ENCODE results near the gene MKKS.

Gene MKKS

DNA sequence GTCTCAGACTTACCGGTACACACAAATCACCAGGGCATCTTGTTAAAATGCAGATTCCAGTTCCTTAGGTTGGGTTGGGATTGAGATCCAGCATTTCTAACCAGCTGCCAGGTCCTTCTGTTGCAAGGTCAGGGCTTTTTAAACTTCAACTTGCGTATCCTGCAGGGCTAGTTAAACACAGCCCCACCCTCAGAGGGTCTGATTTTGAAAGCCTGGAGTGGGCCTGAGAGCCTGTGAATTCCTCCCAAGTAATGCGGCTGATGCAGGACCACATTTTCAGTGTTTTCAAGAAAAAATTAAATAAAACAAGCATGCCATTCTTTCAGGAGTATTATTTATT lies 65.3 kb downstream of the MKKS start:
- no peak for DNase-seq (ENCODE audit: low read depth)

- DNase-seq (ENCODE audit: low read depth) = no peak
These were observed 65.9 kb downstream of the MKKS start for GRCh38 chr20:10367943-10368701.

DNA sequence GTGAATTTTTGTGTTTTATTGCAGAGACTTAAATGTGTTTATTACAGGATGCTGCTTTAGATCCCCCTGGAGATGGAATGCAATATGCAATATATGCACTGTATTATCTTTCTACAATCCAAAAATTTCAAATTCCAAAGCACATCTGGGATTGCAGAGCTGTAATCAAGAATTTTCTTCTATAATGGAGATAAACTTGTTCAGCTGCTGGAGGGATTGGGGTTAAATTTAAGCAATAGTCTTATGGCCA lies 66.4 kb downstream of the MKKS start:
- DNase-seq (ENCODE audit: low read depth) = no peak

GRCh38 chr20:10366898-10367692 lies 66.9 kb downstream of the MKKS start:
- DNase-seq (ENCODE audit: low read depth) = no peak

DNA sequence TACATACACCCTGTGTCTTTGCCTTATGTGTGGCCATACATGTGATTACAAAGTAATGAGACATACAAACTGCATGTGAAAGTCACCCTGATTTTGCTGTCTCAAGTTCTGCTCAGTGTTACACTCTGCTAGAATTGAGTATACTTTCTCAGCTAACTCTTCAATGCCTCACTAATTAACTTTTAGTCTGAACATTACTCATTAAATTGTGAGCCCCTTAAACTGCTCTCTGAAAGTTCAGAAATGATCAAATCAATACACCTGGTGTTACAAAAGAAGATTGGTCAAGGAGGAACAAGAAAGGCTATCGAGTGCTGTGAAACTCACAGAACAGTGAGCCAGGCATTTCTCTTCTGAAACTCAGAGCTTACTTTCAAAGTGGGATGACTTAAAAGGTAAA lies 71.3 kb downstream of the MKKS start:
- no peak for DNase-seq (ENCODE audit: low read depth)

GRCh38 chr20:10360878-10361277 lies 73.1 kb downstream of the MKKS start:
- no peak for DNase-seq (ENCODE audit: low read depth)

- DNase-seq (ENCODE audit: low read depth) = no peak
These were observed 74.4 kb downstream of the MKKS start for GRCh38 chr20:10359621-10360040.

- no peak for DNase-seq (ENCODE audit: low read depth)
These were observed 76.0 kb downstream of the MKKS start for GRCh38 chr20:10357974-10358373.

DNA sequence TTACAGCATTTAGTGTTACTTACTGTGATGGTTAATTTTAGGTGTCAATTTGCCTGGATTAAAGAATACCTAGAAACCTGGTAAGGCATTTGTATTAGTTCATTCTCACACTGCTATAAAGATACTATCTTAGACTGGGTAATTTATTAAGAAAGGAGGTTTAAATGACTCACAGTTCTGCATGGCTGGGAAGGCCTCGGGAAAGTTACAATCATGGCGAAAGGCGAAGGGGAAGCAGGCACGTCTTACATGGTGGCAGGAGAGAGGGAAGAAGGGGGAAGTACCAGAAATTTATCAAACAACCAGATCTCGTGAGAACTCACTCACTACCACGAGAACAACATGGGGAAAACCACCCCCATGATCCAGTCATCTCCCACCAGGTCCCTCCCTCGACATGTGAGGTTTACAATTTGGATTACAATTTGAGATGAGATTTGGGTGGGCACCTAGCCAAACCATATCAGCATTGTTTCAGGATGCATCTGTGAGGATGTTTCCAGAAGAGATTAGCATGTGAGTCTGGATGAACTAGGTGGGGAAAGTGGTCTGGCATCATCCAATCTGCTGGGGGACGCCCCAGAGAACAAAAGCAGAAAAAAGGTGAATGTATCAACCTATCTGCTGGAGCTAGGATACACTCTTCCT lies 76.8 kb downstream of the MKKS start:
- no peak for DNase-seq (ENCODE audit: low read depth)

DNA sequence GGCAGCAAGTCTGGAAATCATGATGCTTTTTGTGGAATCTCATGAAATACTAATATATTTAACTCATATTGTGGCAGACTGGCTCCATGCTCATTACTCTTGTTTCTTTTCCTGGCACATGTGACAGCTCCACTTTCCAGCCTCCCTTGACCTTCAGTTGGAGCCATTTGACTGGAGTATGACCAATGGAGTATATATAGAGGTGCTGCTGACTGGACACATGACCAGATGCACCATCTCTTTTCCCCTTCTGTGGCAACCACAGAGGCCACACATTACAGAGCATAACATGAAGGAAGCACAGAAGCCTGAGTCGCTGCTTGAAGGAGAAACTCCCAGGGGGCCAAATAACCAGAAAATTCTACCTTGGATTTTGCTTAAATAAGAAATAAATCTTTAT lies 77.4 kb downstream of the MKKS start:
- no peak for DNase-seq (ENCODE audit: low read depth)

DNA sequence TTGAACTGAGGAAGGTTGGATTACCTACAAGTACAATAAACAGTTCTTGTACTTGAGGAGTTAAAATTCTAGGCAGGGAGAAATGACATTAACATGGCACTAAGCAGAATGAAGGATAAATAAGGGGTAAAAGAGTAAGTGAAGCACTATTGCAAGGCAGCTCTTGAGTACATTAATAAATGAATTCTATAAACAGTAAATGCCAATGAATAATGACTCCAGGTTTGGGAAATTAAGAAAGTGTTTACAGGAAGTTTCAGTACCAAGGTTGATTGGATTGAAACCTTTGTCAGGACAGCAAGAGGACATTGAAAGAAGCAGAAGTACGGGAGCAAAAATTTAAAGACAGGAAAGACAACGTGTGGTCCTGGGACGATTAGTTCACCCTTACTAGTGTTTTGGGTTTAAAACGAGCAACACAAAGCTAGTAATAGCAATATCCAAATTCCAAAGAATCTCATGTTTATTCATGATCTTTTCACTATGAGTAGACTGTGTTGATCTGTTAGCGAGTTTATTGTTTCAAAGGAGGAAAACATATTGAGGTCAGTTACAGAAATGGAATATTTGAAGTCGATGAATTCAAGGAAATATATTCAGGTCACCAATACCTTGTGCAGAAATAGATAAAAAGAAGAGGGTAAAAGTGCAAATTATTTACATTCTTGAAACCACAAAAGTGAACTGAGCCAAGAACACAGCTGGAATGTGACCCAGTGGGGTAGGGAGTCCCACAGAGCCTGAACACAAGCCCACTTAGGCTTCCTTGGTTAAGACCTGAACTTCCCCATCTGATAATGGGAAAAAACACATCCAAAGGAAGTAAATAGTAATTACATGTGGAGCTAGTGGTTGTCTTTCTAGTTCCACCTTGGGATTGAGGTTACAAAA lies 80.8 kb downstream of the MKKS start:
- no peak for DNase-seq (ENCODE audit: low read depth)
